22Rv1 (cell line): ENCODE data around the gene DOK6.

Experiments used
- H3K27ac ChIP-seq: fragments of 450-650 bp; 2 replicates; pipeline ENCODE4 v1.5.1; 2017
- CTCF ChIP-seq: fragments of 450-650 bp; IDR thresholded peaks from 2 replicates; pipeline ENCODE4 v1.5.1; 2017; ENCODE audit warnings: mild to moderate bottlenecking
- ZFX ChIP-seq: fragments of 450-650 bp; IDR thresholded peaks from 2 replicates; pipeline ENCODE4 v1.6.1; 2017; ENCODE audit warnings: antibody characterized with exemption, borderline replicate concordance

DOK6 gene

DNA sequence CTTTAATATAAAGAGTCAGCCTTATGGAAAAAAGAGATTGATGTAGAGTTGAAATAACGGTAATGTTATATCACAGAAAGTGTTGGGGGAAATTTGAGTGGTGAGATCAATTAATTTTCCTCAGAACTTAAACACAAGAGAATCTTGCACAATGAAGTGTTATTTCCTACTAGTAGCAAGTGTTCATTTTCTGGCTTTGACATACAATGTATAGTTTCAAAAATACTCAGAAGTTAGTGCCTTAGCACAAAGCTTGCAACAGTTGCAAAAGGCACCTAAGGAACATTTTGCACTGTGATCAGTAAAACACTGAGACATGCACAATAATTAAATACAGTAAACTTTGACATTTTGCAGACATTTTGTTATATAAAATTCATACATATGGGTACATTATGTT, 385.7 kb downstream of the DOK6 start:
- TF ChIP-seq ZFX (no peak), CTCF (no peak)
- no peak overlapping the region for H3K27ac ChIP-seq

DNA sequence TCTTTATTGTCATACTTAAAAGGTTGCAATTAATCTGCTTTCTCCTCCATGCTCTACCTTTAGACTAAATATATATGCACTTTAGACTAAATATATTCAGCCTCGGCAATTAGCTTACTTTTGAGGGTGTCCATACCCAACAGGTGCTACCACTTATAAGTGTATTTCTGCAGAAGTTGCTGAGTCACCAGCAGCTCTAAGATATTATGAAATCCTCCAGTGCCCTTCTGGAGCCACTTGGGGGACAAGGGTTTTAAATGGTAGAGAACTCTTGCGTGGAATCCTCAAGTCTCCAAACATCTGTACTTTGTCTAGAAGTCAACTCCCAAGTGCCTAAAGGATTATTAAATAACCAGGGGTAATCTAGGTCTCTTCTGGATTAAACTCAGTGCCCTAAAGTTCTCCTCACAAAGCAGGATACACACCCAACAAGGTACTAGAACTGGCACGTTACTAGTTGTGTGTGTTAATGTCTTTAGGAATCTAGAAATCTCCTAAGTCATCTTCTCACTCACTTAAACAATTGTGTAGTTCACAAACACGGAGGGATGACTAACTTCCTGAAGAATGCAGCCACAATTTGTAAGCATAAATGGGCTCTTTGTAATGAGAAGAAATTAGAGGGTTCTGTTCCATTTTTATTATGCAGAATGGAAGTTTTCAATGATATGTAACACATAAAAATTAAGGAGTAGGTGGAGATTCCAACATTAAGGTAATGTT, 387.3 kb downstream of the DOK6 start:
- TF ChIP-seq ZFX (no peak), CTCF (no peak)
- H3K27ac ChIP-seq, result no peak overlapping the region

- TF ChIP-seq ZFX (no peak), CTCF (no peak)
These were observed 389.1 kb downstream of the DOK6 start for GRCh38 chr18:69789794-69790193.

GRCh38 chr18:69790649-69791048, 390.0 kb downstream of the DOK6 start:
- no peak for TF ChIP-seq ZFX
- no peak overlapping the region for H3K27ac ChIP-seq

More at GRCh38 chr18:69789794-69790193, 389.1 kb downstream of the DOK6 start:
- no peak overlapping the region for H3K27ac ChIP-seq

GRCh38 chr18:69795791-69796190, 395.1 kb downstream of the DOK6 start:
- H3K27ac ChIP-seq, result peak overlapping the region; percentile 74
- TF ChIP-seq CTCF (no peak), ZFX (no peak)

DNA sequence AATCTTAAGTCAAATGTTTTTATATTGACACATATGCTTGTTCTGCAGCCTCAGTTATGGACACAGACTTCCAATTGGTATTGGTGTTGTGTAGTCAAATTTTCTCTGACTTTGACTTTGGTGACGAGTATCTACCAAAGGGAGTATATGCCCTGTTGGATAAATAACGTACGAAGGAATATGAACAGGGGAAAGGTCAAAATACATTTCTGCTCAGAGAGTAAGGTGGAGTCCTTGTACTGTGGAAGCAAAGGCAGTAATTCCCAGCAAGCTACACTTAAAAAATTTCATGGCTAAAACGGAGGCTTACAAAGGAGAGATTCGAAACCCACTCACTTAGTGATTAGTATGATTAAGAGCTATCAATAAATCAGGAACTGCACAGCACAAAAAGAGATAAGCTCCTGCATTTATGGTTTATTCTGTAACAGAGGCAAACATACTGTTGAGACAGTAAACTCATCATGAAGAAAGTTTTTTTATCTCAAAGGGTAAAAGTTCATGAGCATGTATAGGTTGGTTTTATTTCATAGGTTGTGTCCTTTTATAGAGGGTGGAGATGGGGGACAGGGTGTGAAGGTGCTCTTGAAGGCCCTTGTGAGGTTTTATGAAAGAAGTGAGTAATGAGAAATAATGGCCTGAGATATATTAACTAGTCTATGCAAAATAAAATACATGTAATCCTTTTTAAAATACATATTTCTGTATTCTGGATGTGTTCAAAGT, 404.3 kb downstream of the DOK6 start:
- no peak for TF ChIP-seq CTCF
- no peak for TF ChIP-seq ZFX
- H3K27ac ChIP-seq, result no peak overlapping the region

- no peak overlapping the region for H3K27ac ChIP-seq
- no peak for TF ChIP-seq ZFX
- TF ChIP-seq CTCF, result no peak
These were observed 407.7 kb downstream of the DOK6 start for GRCh38 chr18:69808399-69808798.

GRCh38 chr18:69813559-69813958, 412.9 kb downstream of the DOK6 start:
- TF ChIP-seq ZFX (no peak), CTCF (no peak)
- no peak overlapping the region for H3K27ac ChIP-seq
